ENCODE results near the gene RGMA. TPM values are rescaled to one million over a fixed set of nuclear protein-coding genes. Genes with fewer than 3 reads are reported as not detected.
A peak's percentile ranks its signal among the peaks of the same experiment; 100 is the strongest.
"Not testable (repeated sequence)": the region's sequence is repeated elsewhere in the genome, so short reads cannot be mapped to it uniquely, and the experiment has no call there.

Gene RGMA
- total RNA-seq, 1 experiment from 2014 or later = 41.4 TPM

DNA sequence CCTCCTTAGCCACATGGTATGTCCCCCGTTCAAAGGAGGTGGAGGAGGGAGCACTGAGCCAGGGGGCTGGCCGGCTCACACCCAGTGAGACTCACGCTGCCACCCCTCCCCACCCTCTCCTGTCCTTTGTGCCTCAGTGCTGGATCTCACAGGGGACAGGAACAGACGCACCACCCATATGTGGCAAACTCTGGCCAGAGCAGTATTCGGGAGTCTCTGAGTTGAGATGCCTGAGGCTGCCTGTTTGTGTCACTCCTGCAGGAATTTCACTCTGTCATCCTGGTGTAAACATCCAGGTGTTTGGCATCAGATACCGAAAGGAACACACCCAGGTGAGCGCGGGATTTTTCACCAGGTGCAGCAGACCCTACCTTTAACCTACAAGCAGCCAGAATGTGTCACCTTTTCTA is 25.7 kb downstream of the RGMA start:
- H4K8ac ChIP-seq (replicated peaks; ENCODE audit: insufficient read length, low read depth, low read length) = no peak overlapping the region
- no peak overlapping the region for H3K9ac ChIP-seq (ENCODE audit: extremely low read depth, insufficient read length, low read length)
- no peaks in the 10 kb centered on the region for H3K9me3 ChIP-seq (ENCODE audit: control insufficient read depth, low read depth, low read length)
- peaks cover 28% of the 10 kb centered on the region for H3K4me1 ChIP-seq (ENCODE audit: insufficient read depth, low read length)
- H4K91ac ChIP-seq (ENCODE audit: insufficient read length, low read depth, low read length) = no peak overlapping the region
- no peak overlapping the region for H2BK12ac ChIP-seq (ENCODE audit: insufficient read length, low read depth, low read length)
- Mint-ChIP-seq H3K9me3 (no peaks in the 10 kb centered on the region), H3K36me3 (ENCODE audit: insufficient read depth in 1 of 3, low read depth in 3 of 3) (peaks cover 22 to 67% (median 42%) of the 10 kb centered on the region in 3 experiments), H3K4me1 (peaks cover 79 to 87% of the 10 kb centered on the region in 2 experiments), H3K27me3 (ENCODE audit: low read depth) (no peaks in the 10 kb centered on the region), H3K4me3 (peak overlapping the region in 1 of 2 experiments; percentile 63; a peak in 3 of 5 replicates), H3K27ac (peak overlapping the region; percentile 85 to 99 (median 97))
- H3K27me3 ChIP-seq (ENCODE audit: insufficient read depth, low read length) = no peaks in the 10 kb centered on the region
- H2AK5ac ChIP-seq (ENCODE audit: insufficient read length, low read length) = no peak overlapping the region
- WGBS (ENCODE audit: extremely low coverage, insufficient read length, low lambda C conversion rate) = no CpG with 5 or more reads among the region's 8 CpGs
- H2BK20ac ChIP-seq (ENCODE audit: low read depth, low read length, poor library complexity, severe bottlenecking) = no peak overlapping the region
- no peak overlapping the region for H3K4me2 ChIP-seq (ENCODE audit: insufficient read depth, insufficient read length, low read length)
- H3T11ph ChIP-seq (ENCODE audit: low read length) = no peak overlapping the region
- TF ChIP-seq, protein P1, sequence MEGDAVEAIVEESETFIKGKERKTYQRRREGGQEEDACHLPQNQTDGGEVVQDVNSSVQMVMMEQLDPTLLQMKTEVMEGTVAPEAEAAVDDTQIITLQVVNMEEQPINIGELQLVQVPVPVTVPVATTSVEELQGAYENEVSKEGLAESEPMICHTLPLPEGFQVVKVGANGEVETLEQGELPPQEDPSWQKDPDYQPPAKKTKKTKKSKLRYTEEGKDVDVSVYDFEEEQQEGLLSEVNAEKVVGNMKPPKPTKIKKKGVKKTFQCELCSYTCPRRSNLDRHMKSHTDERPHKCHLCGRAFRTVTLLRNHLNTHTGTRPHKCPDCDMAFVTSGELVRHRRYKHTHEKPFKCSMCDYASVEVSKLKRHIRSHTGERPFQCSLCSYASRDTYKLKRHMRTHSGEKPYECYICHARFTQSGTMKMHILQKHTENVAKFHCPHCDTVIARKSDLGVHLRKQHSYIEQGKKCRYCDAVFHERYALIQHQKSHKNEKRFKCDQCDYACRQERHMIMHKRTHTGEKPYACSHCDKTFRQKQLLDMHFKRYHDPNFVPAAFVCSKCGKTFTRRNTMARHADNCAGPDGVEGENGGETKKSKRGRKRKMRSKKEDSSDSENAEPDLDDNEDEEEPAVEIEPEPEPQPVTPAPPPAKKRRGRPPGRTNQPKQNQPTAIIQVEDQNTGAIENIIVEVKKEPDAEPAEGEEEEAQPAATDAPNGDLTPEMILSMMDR (conservative IDR thresholded peaks at IDR 0.05) = no peak
- H3K23me2 ChIP-seq (ENCODE audit: insufficient read length, low read depth, low read length, poor library complexity, severe bottlenecking) = no peaks in the 10 kb centered on the region
- H3K79me2 ChIP-seq (ENCODE audit: insufficient read depth, low read length) = peaks cover 31% of the 10 kb centered on the region; the same call in 1 of the 2 replicates
- no peak overlapping the region for H2BK15ac ChIP-seq (ENCODE audit: low read depth, low read length)
- no peaks in the 10 kb centered on the region for H4K20me1 ChIP-seq (ENCODE audit: control insufficient read depth, insufficient read depth, insufficient read length)
- H2BK120ac ChIP-seq (ENCODE audit: low read depth, low read length, poor library complexity, severe bottlenecking) = no peak overlapping the region
- no peak overlapping the region for H3K18ac ChIP-seq (ENCODE audit: insufficient read length, low read depth, low read length)
- DNase-seq = peak; percentile 61
- H3K27ac ChIP-seq (ENCODE audit: insufficient read length, low read depth, low read length) = no peak overlapping the region
- no peak overlapping the region for H3K14ac ChIP-seq (ENCODE audit: insufficient read depth, low read length)
- H2AFZ ChIP-seq (ENCODE audit: low read length) = no peak overlapping the region
- no peak overlapping the region for H3K56ac ChIP-seq (ENCODE audit: insufficient read length, low read depth, low read length)
- no peak overlapping the region for H4K5ac ChIP-seq (ENCODE audit: insufficient read length, low read depth, low read length)
- no peak overlapping the region for H3K23ac ChIP-seq (ENCODE audit: insufficient read length, low read depth, low read length)
- no peak overlapping the region for H2BK5ac ChIP-seq (ENCODE audit: insufficient read length, low read length)
- H3K4ac ChIP-seq (ENCODE audit: low read depth, low read length) = no peak overlapping the region
- H3K79me1 ChIP-seq (ENCODE audit: insufficient read depth, low read depth, low read length, poor library complexity, severe bottlenecking) = peaks cover 14% of the 10 kb centered on the region

DNA sequence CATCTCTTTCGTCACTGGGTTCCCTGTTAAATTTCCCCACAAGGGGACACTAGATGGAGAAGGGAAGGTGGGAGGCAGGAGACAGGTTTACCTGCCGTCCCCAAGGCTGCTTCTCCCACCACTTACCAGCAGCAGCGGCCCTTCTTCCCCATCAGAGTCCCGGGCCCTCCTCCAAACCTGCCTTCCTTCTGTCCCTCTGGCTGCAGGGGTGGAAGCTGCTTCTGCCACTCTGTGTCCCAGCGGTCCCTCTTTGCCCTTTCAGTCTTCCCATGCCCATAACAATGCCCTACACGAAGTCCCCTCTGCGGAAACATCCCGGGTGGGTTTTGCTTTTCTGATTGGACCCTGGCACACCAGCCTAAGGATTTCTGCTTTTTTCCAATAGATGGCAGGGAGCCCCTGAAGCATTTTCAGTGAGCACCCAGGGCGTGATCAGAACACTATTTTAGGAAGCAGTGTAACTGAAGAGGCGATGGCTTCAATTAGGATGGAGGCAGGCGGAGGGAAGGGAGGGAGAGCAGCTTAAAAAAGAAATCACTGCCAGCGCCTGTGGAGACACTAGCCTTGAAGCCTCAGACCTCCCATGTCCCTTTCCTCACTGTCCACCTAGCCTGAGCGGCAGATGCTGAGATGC is 26.3 kb downstream of the RGMA start:
- peaks cover 14% of the 10 kb centered on the region for H3K79me1 ChIP-seq (ENCODE audit: insufficient read depth, low read depth, low read length, poor library complexity, severe bottlenecking)
- no CpG with 5 or more reads among the region's 13 CpGs for WGBS (ENCODE audit: extremely low coverage, insufficient read length, low lambda C conversion rate)
- peak overlapping the region; percentile 69; the same call in 1 of the 2 replicates for H3K14ac ChIP-seq (ENCODE audit: insufficient read depth, low read length)
- H2BK120ac ChIP-seq (ENCODE audit: low read depth, low read length, poor library complexity, severe bottlenecking); H4K5ac ChIP-seq (ENCODE audit: insufficient read length, low read depth, low read length); H3K23me2 ChIP-seq (ENCODE audit: insufficient read length, low read depth, low read length, poor library complexity, severe bottlenecking); H2AFZ ChIP-seq (ENCODE audit: low read length); H2BK5ac ChIP-seq (ENCODE audit: insufficient read length, low read length); H3K4ac ChIP-seq (ENCODE audit: low read depth, low read length); H2BK15ac ChIP-seq (ENCODE audit: low read depth, low read length); H3T11ph ChIP-seq (ENCODE audit: low read length); H4K20me1 ChIP-seq (ENCODE audit: control insufficient read depth, insufficient read depth, insufficient read length); H3K9me3 ChIP-seq (ENCODE audit: control insufficient read depth, low read depth, low read length); H2BK12ac ChIP-seq (ENCODE audit: insufficient read length, low read depth, low read length); H3K27me3 ChIP-seq (ENCODE audit: insufficient read depth, low read length); H3K18ac ChIP-seq (ENCODE audit: insufficient read length, low read depth, low read length); H2BK20ac ChIP-seq (ENCODE audit: low read depth, low read length, poor library complexity, severe bottlenecking); H4K91ac ChIP-seq (ENCODE audit: insufficient read length, low read depth, low read length); H4K8ac ChIP-seq (replicated peaks; ENCODE audit: insufficient read length, low read depth, low read length); H3K23ac ChIP-seq (ENCODE audit: insufficient read length, low read depth, low read length); H3K56ac ChIP-seq (ENCODE audit: insufficient read length, low read depth, low read length); H3K27me3 Mint-ChIP-seq (ENCODE audit: low read depth); H3K9ac ChIP-seq (ENCODE audit: extremely low read depth, insufficient read length, low read length); H3K9me3 Mint-ChIP-seq; H2AK5ac ChIP-seq (ENCODE audit: insufficient read length, low read length); DNase-seq: not testable (repeated sequence)
- peak overlapping the region; percentile 13 for H3K4me2 ChIP-seq (ENCODE audit: insufficient read depth, insufficient read length, low read length)
- H3K27ac Mint-ChIP-seq = peak overlapping the region; percentile 91 to 99 (median 97)
- peaks cover 80 to 88% of the 10 kb centered on the region in 2 experiments for H3K4me1 Mint-ChIP-seq
- H3K4me3 Mint-ChIP-seq = peak overlapping the region; percentile 40 to 63; a peak in 4 of 5 replicates
- H3K4me1 ChIP-seq (ENCODE audit: insufficient read depth, low read length) = peaks cover 28% of the 10 kb centered on the region
- H3K79me2 ChIP-seq (ENCODE audit: insufficient read depth, low read length) = peaks cover 27% of the 10 kb centered on the region; the same call in 1 of the 2 replicates
- peaks cover 24 to 69% (median 46%) of the 10 kb centered on the region in 3 experiments for H3K36me3 Mint-ChIP-seq (ENCODE audit: insufficient read depth in 1 of 3, low read depth in 3 of 3)
- H3K27ac ChIP-seq (ENCODE audit: insufficient read length, low read depth, low read length) = peak overlapping the region; percentile 73

All from H9 (cell line).